Measurements from ENCODE around the gene PTPN21.

DNA sequence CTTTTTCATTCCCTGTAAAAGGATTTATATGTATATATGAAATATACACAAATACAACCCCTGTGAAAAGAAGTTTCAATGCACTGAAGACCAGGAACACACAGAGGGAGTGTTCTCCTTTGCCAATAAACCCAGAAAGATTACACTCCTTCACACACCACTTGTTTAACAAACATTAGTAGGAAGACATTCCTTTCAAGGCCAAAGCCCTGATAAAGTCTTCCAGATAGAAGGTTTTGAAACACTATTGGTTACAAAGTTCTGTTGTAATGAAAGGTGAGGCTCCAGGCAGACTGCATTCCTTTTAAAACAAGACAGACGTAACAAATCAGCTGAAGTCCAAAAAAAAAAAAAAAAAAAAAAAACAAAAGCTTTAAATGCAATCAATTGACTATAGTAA, 81.0 kb downstream of the PTPN21 start:
- TF ChIP-seq, protein P1, sequence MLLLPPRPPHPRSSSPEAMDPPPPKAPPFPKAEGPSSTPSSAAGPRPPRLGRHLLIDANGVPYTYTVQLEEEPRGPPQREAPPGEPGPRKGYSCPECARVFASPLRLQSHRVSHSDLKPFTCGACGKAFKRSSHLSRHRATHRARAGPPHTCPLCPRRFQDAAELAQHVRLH (tag by site-specific recombination; IDR thresholded peaks at IDR 0.05), result no peak
- TF ChIP-seq, protein P2, sequence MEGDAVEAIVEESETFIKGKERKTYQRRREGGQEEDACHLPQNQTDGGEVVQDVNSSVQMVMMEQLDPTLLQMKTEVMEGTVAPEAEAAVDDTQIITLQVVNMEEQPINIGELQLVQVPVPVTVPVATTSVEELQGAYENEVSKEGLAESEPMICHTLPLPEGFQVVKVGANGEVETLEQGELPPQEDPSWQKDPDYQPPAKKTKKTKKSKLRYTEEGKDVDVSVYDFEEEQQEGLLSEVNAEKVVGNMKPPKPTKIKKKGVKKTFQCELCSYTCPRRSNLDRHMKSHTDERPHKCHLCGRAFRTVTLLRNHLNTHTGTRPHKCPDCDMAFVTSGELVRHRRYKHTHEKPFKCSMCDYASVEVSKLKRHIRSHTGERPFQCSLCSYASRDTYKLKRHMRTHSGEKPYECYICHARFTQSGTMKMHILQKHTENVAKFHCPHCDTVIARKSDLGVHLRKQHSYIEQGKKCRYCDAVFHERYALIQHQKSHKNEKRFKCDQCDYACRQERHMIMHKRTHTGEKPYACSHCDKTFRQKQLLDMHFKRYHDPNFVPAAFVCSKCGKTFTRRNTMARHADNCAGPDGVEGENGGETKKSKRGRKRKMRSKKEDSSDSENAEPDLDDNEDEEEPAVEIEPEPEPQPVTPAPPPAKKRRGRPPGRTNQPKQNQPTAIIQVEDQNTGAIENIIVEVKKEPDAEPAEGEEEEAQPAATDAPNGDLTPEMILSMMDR (tag by site-specific recombination; IDR thresholded peaks at IDR 0.05), result no peak
- TF ChIP-seq ZBTB7A (tag by site-specific recombination; IDR thresholded peaks at IDR 0.05; ENCODE audit: low read depth) (no peak), GLIS2 (tag by site-specific recombination; IDR thresholded peaks at IDR 0.05) (no peak), HOXA7 (CRISPR knock-in tag; IDR thresholded peaks at IDR 0.05; ENCODE audit: borderline replicate concordance) (no peak), ZNF629 (tag by site-specific recombination; IDR thresholded peaks at IDR 0.05) (no peak)
- TF ChIP-seq, protein P3, sequence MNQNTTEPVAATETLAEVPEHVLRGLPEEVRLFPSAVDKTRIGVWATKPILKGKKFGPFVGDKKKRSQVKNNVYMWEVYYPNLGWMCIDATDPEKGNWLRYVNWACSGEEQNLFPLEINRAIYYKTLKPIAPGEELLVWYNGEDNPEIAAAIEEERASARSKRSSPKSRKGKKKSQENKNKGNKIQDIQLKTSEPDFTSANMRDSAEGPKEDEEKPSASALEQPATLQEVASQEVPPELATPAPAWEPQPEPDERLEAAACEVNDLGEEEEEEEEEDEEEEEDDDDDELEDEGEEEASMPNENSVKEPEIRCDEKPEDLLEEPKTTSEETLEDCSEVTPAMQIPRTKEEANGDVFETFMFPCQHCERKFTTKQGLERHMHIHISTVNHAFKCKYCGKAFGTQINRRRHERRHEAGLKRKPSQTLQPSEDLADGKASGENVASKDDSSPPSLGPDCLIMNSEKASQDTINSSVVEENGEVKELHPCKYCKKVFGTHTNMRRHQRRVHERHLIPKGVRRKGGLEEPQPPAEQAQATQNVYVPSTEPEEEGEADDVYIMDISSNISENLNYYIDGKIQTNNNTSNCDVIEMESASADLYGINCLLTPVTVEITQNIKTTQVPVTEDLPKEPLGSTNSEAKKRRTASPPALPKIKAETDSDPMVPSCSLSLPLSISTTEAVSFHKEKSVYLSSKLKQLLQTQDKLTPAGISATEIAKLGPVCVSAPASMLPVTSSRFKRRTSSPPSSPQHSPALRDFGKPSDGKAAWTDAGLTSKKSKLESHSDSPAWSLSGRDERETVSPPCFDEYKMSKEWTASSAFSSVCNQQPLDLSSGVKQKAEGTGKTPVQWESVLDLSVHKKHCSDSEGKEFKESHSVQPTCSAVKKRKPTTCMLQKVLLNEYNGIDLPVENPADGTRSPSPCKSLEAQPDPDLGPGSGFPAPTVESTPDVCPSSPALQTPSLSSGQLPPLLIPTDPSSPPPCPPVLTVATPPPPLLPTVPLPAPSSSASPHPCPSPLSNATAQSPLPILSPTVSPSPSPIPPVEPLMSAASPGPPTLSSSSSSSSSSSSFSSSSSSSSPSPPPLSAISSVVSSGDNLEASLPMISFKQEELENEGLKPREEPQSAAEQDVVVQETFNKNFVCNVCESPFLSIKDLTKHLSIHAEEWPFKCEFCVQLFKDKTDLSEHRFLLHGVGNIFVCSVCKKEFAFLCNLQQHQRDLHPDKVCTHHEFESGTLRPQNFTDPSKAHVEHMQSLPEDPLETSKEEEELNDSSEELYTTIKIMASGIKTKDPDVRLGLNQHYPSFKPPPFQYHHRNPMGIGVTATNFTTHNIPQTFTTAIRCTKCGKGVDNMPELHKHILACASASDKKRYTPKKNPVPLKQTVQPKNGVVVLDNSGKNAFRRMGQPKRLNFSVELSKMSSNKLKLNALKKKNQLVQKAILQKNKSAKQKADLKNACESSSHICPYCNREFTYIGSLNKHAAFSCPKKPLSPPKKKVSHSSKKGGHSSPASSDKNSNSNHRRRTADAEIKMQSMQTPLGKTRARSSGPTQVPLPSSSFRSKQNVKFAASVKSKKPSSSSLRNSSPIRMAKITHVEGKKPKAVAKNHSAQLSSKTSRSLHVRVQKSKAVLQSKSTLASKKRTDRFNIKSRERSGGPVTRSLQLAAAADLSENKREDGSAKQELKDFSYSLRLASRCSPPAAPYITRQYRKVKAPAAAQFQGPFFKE (tag by site-specific recombination; IDR thresholded peaks at IDR 0.05; ENCODE audit: borderline replicate concordance), result no peak
- TF ChIP-seq, protein P4, sequence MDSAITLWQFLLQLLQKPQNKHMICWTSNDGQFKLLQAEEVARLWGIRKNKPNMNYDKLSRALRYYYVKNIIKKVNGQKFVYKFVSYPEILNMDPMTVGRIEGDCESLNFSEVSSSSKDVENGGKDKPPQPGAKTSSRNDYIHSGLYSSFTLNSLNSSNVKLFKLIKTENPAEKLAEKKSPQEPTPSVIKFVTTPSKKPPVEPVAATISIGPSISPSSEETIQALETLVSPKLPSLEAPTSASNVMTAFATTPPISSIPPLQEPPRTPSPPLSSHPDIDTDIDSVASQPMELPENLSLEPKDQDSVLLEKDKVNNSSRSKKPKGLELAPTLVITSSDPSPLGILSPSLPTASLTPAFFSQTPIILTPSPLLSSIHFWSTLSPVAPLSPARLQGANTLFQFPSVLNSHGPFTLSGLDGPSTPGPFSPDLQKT (IDR thresholded peaks at IDR 0.05; ENCODE audit: borderline replicate concordance, low read depth, low read length), result no peak
- TF ChIP-seq, protein P5, sequence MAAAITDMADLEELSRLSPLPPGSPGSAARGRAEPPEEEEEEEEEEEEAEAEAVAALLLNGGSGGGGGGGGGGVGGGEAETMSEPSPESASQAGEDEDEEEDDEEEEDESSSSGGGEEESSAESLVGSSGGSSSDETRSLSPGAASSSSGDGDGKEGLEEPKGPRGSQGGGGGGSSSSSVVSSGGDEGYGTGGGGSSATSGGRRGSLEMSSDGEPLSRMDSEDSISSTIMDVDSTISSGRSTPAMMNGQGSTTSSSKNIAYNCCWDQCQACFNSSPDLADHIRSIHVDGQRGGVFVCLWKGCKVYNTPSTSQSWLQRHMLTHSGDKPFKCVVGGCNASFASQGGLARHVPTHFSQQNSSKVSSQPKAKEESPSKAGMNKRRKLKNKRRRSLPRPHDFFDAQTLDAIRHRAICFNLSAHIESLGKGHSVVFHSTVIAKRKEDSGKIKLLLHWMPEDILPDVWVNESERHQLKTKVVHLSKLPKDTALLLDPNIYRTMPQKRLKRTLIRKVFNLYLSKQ (tag by site-specific recombination; IDR thresholded peaks at IDR 0.05; ENCODE audit: borderline replicate concordance), result no peak
- TF ChIP-seq, protein P6, sequence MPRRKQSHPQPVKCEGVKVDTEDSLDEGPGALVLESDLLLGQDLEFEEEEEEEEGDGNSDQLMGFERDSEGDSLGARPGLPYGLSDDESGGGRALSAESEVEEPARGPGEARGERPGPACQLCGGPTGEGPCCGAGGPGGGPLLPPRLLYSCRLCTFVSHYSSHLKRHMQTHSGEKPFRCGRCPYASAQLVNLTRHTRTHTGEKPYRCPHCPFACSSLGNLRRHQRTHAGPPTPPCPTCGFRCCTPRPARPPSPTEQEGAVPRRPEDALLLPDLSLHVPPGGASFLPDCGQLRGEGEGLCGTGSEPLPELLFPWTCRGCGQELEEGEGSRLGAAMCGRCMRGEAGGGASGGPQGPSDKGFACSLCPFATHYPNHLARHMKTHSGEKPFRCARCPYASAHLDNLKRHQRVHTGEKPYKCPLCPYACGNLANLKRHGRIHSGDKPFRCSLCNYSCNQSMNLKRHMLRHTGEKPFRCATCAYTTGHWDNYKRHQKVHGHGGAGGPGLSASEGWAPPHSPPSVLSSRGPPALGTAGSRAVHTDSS (tag by site-specific recombination; IDR thresholded peaks at IDR 0.05), result no peak
- TF ChIP-seq, protein P7, sequence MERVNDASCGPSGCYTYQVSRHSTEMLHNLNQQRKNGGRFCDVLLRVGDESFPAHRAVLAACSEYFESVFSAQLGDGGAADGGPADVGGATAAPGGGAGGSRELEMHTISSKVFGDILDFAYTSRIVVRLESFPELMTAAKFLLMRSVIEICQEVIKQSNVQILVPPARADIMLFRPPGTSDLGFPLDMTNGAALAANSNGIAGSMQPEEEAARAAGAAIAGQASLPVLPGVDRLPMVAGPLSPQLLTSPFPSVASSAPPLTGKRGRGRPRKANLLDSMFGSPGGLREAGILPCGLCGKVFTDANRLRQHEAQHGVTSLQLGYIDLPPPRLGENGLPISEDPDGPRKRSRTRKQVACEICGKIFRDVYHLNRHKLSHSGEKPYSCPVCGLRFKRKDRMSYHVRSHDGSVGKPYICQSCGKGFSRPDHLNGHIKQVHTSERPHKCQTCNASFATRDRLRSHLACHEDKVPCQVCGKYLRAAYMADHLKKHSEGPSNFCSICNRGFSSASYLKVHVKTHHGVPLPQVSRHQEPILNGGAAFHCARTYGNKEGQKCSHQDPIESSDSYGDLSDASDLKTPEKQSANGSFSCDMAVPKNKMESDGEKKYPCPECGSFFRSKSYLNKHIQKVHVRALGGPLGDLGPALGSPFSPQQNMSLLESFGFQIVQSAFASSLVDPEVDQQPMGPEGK (tag by site-specific recombination; IDR thresholded peaks at IDR 0.05), result no peak
